Measurements from ENCODE around the gene COL13A1.

Gene COL13A1

DNA sequence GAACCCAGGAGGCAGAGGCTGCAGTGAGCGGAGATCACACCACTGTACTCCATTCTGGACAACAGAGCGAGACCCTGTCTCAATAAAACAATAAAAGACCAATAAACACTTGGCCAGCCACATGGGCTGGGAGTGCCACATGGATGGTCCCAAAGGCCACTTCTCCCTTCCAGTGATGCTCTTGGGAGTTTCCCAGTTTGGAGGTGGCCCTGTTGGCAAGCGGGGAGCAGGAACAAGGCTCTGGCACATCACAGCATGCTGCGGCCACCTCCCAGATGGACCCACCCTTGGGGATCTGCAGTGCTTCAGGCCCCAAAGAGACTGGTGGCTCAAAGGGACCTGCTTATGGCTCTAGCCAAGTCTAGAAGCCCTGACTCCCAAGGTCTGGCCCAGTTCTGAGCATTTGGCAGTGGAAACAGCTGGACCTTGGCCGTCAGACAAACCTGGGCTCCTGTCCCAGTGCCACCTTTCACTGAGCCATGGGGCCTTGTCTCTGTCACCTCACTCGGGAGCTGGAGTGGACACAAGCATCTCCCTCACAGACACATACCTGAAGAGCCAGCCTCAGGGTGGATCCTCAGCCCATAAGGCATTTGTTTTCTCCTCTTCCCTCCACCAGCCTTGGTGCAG, 91.7 kb downstream of the COL13A1 start:
- DNase-seq (ENCODE audit: low spot score) = no peak
- Histone ChIP-seq H3K27ac (no peak overlapping the region), H3K4me3 (no peak overlapping the region)
- TF ChIP-seq, protein P1, sequence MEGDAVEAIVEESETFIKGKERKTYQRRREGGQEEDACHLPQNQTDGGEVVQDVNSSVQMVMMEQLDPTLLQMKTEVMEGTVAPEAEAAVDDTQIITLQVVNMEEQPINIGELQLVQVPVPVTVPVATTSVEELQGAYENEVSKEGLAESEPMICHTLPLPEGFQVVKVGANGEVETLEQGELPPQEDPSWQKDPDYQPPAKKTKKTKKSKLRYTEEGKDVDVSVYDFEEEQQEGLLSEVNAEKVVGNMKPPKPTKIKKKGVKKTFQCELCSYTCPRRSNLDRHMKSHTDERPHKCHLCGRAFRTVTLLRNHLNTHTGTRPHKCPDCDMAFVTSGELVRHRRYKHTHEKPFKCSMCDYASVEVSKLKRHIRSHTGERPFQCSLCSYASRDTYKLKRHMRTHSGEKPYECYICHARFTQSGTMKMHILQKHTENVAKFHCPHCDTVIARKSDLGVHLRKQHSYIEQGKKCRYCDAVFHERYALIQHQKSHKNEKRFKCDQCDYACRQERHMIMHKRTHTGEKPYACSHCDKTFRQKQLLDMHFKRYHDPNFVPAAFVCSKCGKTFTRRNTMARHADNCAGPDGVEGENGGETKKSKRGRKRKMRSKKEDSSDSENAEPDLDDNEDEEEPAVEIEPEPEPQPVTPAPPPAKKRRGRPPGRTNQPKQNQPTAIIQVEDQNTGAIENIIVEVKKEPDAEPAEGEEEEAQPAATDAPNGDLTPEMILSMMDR (IDR thresholded peaks at IDR 0.05) = no peak

DNA sequence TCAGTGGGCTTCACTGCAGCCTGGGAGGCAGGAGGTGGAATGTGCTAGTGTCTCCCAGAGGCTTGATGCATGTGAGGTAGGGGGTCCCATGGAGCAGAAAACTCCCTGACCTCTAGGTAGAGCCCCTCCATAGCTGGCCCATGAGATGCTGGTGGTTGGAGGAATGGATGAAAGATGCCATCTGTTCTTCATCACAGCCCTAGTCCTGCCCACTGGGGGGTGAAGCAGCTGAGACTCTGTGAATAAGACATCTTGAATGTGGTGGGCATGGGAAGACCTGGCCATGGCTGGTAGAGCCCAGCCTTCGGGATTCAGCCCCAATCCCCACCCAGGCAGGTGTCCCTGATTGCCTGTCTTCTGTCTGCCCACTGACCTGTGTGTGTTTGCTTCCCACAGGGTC, 92.5 kb downstream of the COL13A1 start:
- TF ChIP-seq, protein P1 (IDR thresholded peaks at IDR 0.05) = no peak
- no peak overlapping the region for H3K27ac ChIP-seq
- no peak for DNase-seq (ENCODE audit: low spot score)
- no peak overlapping the region for H3K4me3 ChIP-seq

DNA sequence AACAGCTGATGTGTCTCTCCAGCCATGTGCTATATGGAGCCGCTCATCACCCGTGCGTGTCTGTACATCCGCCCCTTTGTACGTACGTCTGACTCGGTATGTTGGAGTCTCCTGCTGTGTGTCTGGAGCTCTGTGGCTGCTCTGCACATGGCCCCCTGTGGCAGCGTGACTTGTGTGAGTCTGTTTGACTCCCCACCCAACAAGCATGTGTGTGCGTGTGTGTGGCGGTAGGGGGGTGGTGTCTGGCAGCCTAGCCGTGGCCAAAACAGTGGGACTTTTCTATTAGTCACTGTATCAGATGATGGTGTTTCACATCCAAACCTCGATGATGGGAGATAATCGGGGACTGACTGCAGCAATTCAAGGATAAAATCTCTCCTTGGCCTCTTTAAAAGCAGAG, 94.1 kb downstream of the COL13A1 start:
- TF ChIP-seq, protein P1 (IDR thresholded peaks at IDR 0.05) = no peak
- Histone ChIP-seq H3K4me3 (no peak overlapping the region), H3K27ac (no peak overlapping the region)
- DNase-seq (ENCODE audit: low spot score) = no peak

DNA sequence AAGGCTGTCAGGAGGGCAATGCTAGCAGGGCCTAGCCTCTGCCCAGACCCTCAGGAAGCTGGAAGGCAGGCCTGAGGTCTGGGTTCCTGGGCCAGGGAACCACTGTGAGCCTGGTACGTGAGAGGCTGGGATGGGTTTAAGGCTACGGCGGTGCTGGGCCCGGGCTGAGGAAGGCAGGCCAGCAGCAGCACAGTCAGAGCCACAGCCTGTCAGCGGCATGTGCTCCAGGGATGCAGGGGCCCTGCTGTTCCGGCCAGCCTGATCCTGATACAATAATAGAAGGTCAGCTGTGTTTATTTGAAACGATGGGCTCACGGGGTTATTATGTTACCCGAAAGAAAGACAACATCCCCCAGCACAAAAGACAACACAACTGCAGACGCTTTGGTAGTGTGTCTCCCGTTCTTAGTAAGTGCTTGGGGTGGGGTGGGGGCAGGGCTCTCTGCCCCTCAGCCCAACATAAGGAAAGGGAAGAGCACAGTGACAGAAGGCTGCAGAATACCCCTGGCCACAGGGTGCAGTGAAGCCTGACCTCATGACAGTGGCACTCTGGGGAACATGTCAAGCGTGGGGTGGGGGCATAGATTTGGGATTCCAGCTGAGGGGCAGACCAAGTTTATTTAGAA, 95.0 kb downstream of the COL13A1 start:
- no peak overlapping the region for H3K4me3 ChIP-seq
- no peak overlapping the region for H3K27ac ChIP-seq
- TF ChIP-seq, protein P1 (IDR thresholded peaks at IDR 0.05) = no peak
- no peak for DNase-seq (ENCODE audit: low spot score)

DNA sequence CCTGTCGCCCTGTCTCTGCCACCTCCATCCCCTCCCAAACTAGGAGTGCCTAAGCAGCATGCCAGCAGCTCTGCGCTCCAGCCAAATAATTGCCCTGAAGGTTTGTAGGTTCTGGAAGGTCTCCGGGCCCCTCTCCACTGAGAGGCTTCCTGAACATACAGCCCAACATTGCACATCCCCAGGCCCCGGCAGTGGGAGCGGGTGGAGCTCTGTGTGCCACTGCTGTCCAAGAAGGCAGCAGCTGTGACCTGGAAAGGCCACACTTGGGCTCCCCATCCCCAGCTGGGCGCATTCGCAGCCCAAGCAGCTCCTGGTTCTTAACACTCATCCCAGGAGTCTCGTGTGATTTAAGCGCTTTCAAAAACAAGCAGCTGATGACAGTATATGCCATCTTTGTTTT, 95.7 kb downstream of the COL13A1 start:
- Histone ChIP-seq H3K27ac (no peak overlapping the region), H3K4me3 (no peak overlapping the region)
- no peak for DNase-seq (ENCODE audit: low spot score)
- TF ChIP-seq, protein P1 (IDR thresholded peaks at IDR 0.05) = no peak

DNA sequence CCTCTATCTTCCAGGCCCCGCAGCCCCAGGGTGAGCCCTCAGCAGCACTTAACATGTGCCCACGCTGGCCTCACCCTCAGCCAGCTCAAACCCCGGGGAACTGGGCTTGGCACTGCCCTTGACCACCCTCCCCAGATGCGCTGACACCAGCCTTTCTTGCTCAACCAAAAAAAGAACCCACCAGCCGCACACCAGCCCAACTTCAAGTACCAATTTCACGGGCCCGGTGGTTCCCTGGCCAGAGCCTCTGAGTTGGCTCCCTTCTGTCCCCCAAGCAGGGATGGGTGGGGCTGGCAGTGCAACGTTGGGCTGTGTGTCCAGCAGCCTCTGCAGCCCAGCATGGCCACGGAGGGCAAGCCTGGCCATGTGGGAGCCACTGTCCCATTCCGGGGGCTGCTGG, 96.3 kb downstream of the COL13A1 start:
- DNase-seq (ENCODE audit: low spot score) = no peak
- no peak overlapping the region for H3K4me3 ChIP-seq
- TF ChIP-seq, protein P1 (IDR thresholded peaks at IDR 0.05) = no peak
- H3K27ac ChIP-seq = no peak overlapping the region

DNA sequence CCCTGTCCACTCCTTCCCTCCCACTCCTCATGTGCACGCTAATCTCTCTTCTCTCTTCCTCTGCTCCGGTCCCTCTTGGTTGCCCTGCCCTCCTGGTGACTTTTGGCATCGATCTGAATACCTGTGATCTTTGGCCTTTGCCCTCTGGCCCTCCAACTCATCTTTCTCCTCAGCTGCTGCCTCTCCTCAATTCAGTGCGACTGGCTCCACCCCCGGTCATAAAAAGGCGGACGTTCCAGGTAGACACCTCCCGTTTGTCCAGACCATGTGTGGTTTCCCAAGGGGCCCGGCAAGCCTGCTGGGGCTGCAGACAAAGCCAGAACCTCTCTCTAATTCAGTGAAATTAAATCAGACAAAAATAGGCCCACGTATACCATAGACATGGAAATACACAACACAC, 96.8 kb downstream of the COL13A1 start:
- no peak for DNase-seq (ENCODE audit: low spot score)
- TF ChIP-seq, protein P1 (IDR thresholded peaks at IDR 0.05) = no peak
- H3K4me3 ChIP-seq = no peak overlapping the region
- no peak overlapping the region for H3K27ac ChIP-seq
